CMK (cell line): ENCODE data around the gene OR4M1.
"Not testable (repeated sequence)": the region's sequence is repeated elsewhere in the genome, so short reads cannot be mapped to it uniquely, and the experiment has no call there.

ENCODE experiments used
- DNase-seq: peaks from one replicate; pipeline ENCODE4 v3.0.0-alpha.2; 2010; ENCODE audit warnings: low read depth

Gene OR4M1

GRCh38 chr14:19773204-19773603, at the start of gene OR4M1:
Gene OR4M1, plus strand, starts transcription at chr14:19773504. Its CDS starts 6,819 bp downstream, at chr14:19780323.
- DNase-seq, result not testable (repeated sequence)

DNA sequence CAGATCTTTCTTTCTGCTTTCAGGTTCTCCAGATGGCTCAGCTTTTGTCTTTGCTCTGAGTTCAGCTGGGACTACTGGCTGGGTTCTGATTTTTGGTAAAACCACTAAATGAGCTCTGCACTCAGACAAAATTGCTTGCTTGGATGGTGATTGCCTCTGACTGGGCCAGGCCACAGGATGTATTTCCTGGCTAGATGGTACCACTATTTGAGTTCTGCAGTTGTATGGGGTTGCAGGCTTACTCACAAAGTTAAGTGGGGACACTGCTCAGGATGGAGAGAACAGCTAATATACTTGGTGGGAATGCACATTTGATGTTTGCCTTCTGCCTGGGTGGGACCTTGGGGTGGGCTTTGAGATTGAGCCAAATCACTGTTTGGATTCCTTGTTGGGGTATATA, 43.9 kb upstream of the OR4M1 start:
- DNase-seq, result no peak

DNA sequence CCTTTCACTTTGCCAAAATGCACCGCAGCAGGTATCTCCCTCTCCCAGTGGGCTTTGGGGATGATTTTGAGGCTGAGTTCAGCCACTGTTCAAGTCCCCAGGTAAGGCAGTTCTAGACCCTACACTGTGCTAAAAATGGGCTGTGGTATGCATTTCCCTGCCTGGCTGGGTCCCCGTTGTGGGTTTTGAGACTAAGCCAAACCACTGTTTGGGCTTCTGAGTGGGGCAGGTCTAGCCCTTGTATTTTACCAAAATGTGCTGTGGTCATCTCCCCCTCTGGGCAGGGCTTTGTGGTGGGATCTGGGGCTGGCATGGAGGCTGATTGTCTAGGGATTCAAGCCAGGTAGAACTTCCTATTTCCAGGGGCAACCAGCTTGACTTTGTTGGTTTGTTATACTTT, 43.5 kb upstream of the OR4M1 start:
- no peak for DNase-seq

DNA sequence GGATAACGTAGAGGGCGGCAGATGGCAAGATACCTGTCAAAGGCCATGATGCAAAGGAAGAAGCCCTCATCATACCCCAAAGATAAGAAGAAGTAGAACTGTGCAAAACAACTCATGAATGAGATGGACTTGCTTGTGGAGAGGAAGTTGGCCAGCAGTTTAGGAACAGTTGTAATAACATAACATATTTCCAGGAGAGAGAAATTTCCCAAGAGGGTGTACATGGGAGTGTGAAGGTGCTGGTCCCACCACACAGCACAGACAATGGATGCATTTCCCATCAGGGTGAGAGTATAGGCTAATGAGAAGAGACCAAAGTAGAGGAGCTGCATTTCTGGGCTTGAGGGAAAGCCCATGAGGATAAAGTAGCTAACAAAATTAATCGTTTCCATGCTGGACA, 39.4 kb upstream of the OR4M1 start:
- DNase-seq, result not testable (repeated sequence)

DNA sequence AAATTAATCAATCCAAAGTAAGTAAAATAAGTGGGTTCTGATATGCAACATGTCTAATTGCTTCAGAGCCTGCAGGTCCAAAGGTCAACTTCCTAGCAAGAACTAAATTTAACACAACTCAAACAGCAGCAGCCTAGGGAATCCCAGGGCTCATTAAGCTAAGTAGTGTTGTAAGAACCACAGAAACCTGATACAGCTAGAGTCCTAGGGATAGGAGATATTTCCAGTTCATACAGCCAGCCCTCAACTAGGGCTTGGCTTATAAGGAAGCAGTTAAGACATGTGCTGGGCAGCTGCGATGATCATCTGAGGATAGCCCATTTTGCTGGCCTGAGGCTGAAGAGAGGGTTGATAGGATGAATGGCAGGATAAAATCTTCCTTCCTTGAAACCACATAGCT, 30.0 kb upstream of the OR4M1 start, which contains the start of gene OR4Q3:
Gene OR4Q3, plus strand, starts transcription at position 316 of the 400 bp plus-strand sequence.
- DNase-seq, result no peak

- not testable (repeated sequence) for DNase-seq
These were observed 21.0 kb upstream of the OR4M1 start for GRCh38 chr14:19752316-19752715.

- no peak for DNase-seq
These were observed 19.1 kb upstream of the OR4M1 start for GRCh38 chr14:19754172-19754571.

GRCh38 chr14:19771491-19771890, 1.8 kb upstream of the OR4M1 start:
- not testable (repeated sequence) for DNase-seq

DNA sequence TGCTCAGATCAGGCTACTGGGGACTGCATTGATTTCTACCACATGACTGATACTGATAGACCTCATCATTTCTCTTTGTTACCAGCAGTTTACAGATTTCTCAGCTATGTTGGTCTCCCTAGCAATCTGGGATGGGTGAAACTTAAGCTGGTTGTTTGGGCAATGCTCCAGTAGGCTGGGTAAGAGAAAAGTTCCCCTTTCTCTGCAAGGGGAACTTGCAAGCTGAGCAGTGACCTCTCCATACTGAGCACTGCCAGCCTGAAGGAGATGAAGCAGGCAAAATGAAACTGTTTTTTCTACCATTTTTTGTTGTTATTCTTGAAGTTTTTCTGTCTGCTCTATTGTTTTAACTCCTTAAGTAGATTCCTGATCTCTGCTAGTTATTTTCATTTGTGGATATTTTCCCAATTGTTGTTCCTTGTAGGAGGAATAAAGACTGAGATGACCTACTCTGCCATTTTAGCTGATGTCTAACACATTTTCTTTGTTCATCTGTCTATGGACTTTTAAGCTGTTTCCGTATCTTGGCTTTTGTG, 1.3 kb upstream of the OR4M1 start:
- no peak for DNase-seq

- DNase-seq, result not testable (repeated sequence)
These were observed 850 bp upstream of the OR4M1 start for GRCh38 chr14:19772454-19772853.

GRCh38 chr14:19775587-19775986, 2.3 kb downstream of the OR4M1 start:
- DNase-seq, result no peak

GRCh38 chr14:19785848-19786247, 12.5 kb downstream of the OR4M1 start:
- not testable (repeated sequence) for DNase-seq

DNA sequence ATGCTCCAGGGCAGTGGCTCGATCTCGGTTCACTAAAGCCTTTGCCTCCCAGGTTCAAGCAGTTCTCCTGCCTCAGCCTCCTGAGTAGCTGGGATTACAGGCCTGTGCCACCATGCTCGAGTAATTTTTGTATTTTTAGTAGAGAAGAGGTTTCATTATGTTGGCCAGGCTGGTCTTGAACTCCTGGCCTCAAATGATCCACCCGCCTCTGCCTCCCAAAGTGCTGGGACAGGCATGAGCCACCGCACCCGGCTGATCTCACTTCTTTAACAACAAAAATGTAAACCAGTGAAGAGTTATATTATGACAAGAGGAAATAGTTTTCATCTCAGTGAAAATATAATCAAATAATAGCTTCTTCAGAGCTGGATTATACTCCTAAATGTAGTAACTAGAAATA, 14.0 kb downstream of the OR4M1 start:
- not testable (repeated sequence) for DNase-seq

DNA sequence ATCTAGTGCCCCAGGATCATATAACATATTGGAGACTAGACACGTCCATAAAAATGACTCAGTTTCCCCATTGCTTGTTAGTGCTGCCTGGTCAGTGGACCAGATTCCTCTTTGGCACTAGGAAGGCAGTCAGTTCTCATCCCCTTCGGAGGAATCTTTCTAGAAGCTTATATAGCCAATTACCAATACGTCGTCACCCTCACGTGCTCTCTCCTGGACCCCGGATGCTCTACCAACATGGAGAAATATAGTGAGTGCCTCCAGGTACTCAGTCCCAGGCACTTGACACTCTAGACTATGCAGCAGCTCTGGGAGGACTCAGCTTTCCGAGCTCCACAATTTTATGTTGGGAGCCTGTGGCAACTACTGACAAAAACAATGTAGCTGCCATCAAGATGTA, 14.8 kb downstream of the OR4M1 start:
- DNase-seq, result not testable (repeated sequence)

- DNase-seq, result not testable (repeated sequence)
These were observed 23.3 kb downstream of the OR4M1 start for GRCh38 chr14:19796520-19797108.

- DNase-seq, result no peak
These were observed 26.6 kb downstream of the OR4M1 start for GRCh38 chr14:19799880-19800279.

DNA sequence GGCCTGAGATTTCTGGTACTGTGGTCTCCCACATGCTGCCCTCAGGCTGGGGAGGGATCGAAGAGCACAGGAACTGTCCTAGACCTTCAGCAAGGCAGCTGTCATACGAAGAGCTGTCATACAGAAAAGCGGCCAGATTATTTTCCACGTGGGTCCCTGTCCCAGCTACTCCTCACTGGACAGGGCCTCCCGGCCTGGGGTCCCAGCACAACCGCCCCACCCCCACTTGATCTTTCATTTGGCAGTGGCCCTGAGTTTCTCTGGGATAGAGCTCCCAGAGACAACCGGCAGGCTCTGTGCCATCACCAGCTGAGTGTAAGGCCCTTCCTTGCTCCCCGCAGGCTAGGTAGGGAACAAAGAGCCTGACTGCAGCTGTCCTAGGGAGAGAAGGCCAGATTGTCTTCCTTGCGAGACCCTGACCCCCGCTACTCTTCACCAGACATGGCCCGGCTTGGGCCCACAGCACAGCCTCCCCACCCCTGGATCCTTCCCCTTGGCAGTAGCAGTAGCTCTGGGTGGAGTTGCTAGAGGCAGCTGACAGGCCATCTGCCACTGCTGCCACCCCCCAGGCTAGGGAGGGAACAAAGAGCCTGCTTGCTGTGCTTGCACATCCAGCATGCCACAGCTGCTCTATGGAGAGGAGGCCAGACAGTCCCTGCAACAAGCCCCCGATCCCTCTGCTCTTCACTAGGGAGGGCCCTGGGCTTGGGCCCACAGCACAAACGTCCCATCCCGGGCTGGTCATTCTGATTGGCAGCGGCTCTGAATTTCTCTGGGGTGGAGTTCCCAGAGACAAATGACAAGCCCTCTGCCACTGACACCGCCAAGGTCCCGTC, 27.2 kb downstream of the OR4M1 start:
- no peak for DNase-seq

DNA sequence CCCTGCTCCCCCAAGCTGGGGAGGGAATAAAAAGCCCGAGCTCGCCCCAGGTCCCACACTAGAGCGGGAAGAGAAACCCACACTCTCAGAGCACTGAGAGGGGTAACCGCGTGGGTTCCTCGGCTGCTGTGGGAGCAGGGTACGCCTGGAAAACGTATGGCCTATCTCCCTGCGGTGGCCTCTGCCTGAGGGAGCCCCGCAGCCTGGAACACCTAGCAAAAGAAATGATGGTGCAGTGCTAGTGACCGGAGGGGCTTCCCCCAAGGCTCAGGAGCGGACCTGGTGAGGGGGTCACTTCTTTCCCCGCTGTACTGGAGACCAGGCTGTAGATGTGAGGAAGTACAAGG, 27.8 kb downstream of the OR4M1 start:
- no peak for DNase-seq

DNA sequence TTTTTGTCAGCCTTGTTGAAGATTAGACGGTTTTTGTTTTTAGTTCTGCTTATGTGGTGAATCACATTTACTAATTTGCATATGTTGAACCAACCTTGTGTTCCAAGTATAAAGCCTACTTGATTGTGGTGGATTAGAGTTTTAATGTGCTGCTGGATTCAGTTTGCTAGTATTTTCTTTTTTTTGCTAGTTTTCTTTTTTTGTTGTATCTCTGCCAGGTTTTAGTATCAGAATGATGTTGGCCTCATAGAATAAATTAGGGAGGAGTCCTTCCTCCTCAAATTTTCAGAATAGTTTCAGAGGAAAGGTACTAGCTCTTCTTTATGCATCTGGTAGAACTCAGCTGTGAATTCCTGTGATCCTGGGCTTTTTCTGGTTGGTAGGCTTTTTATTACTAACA, 30.2 kb downstream of the OR4M1 start, which contains the start of gene OR4N2:
Gene OR4N2, plus strand, starts transcription at position 301 of the 400 bp plus-strand sequence. CDS start 23,679 bp downstream, outside the sequence.
- not testable (repeated sequence) for DNase-seq

GRCh38 chr14:19813171-19813920, 40.0 kb downstream of the OR4M1 start:
- DNase-seq, result not testable (repeated sequence)

DNA sequence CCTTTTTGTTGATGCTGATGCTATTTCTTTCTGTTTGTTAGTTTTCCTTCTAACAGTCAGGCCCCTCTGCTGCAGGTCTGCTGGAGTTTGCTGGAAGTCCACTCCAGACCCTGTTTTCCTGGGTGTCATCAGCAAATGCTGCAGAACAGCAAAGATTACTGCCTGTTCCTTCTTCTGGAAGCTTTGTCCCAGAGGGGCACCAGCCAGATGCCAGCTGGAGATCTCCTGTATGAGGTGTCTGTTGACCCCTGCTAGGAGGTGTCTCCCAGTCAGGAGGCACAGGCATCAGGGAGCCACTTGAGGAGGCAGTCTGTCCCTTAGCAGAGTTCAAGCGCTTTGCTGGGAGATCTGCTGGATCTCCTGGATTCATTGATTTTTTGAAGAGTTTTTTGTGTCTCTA, 46.6 kb downstream of the OR4M1 start:
- not testable (repeated sequence) for DNase-seq

DNA sequence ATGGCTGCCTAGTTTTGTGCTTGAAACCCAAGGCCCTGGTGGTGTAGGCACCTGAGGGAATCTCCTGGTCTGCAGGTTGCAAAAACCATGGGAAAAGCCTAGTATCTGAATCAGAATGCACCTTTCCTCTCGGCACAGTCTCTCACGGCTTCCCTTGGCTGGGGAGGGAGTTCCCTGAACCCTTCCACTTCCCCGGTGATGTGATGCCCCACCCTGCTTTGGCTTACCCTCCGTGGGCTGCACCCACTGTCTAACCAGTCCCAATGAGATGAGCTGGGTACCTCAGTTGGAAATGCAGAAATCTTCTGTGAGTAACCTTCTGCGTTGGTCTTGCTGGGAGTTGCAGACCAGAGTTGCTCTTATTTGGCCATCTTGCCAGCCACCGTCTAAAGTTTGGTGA, 47.7 kb downstream of the OR4M1 start:
- DNase-seq, result not testable (repeated sequence)
